Esophagus muscularis mucosa (tissue), 4 donors: Measurements from ENCODE around the gene MAFG. TPM values are rescaled to one million over a fixed set of nuclear protein-coding genes. Genes with fewer than 3 reads are reported as not detected.

ENCODE experiments used
- DNase-seq: peaks from one replicate; pipeline ENCODE4 v3.0.0-alpha.2; 2017; ENCODE audit errors: extremely low spot score
- H3K27ac ChIP-seq, 4 donors: fragments of 200-600 bp; sonication (generic); replicated peaks in 1 of 4; 1 replicate in 3 of 4; 2 replicates in 1 of 4; pipeline ENCODE4 v1.5.1; 2016 to 2019; ENCODE audit warnings: mild to moderate bottlenecking in 1 of 4
- H3K27me3 ChIP-seq, 4 donors: fragments of 200-600 bp; sonication (generic); one replicate each; pipeline versions ENCODE4 v1.5.1 to v1.6.0; 2016 to 2019
- H3K36me3 ChIP-seq, 4 donors: fragments of 200-600 bp; sonication (generic); one replicate each; pipeline ENCODE4 v1.5.1; 2016 to 2019
- H3K4me1 ChIP-seq, 4 donors: fragments of 200-600 bp; sonication (generic); one replicate each; pipeline ENCODE4 v1.5.1; 2016 to 2019
- H3K4me3 ChIP-seq, 4 donors: fragments of 200-600 bp; sonication (generic); 1 replicate in 2 of 4; 2 replicates in 2 of 4; pipeline ENCODE4 v1.5.1; 2016 to 2019; ENCODE audit warnings: mild to moderate bottlenecking in 4 of 4, moderate library complexity in 1 of 4
- H3K9me3 ChIP-seq, 4 donors: fragments of 200-600 bp; sonication (generic); 1 replicate in 3 of 4; 2 replicates in 1 of 4; pipeline ENCODE4 v1.5.1; 2016 to 2019
- CTCF ChIP-seq, 3 experiments: fragments of 200-600 bp in 2 of 3; fragments of 450-650 bp in 1 of 3; sonication (generic) in 2 of 3; IDR thresholded peaks; one replicate each; pipeline ENCODE4 v1.5.1; 2017 to 2019; ENCODE audit warnings: antibody characterized with exemption in 3 of 3, mild to moderate bottlenecking in 2 of 3, moderate library complexity in 1 of 3
- EP300 ChIP-seq: sonication (generic); formaldehyde crosslinking; IDR thresholded peaks from one replicate; pipeline ENCODE4 v1.6.1; 2017; ENCODE audit warnings: antibody characterized with exemption
- POLR2A ChIP-seq: fragments of 450-650 bp; IDR thresholded peaks from one replicate; pipeline ENCODE4 v1.6.1; 2017; ENCODE audit warnings: antibody characterized with exemption, moderate library complexity, mild to moderate bottlenecking, low read depth
- POLR2AphosphoS5 ChIP-seq, 2 donors: sonication (generic); formaldehyde crosslinking; IDR thresholded peaks; one replicate each; pipeline ENCODE4 v1.6.1; 2017; ENCODE audit warnings: antibody characterized with exemption in 2 of 2
- WGBS: methylation state at CpG from one replicate; pipeline ENCODE4 v1.1.5; 2018; 5-methylcytosine and 5-hydroxymethylcytosine counted together
- intact Hi-C: fragments of 100-400 bp; cut with DNase I; formaldehyde crosslinking; loops from one replicate; pipeline ENCODE4 v1.15.1; 2023
- total RNA-seq, 4 donors: library from RNA; depleted of rRNA; stranded (reverse); fragments of >200 nt; gene quantifications; one replicate each; pipeline versions ENCODE4 v1.1.0 to v1.2.1, GENCODE V29; 2016

The MAFG gene
- total RNA-seq, 4 donors from 2014 or later: 23.7 to 41.7 (median 33.6) TPM

DNA sequence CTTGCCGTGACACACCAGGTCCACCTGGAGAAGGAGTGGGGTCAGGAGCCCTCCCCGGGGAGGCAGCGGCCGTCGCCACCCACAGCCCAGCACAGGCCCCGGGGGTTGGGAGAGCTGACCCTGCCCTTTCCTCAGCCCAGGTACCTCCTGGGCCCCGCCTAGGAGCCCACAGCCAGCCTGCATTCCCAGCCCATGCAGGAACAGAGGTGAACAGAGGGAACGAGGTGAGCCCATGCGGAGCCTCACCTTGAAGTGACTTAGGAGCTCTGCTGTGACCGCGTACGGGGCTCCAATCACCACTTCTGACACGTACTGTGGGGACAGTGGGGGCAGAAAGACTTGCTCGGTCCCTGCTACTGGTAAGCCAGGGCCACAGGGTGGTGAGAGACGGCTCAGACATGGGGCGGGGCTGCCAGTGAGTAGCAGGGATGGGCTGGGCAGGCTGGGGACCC lies 22.1 kb downstream of the MAFG start:
- peaks cover 16 to 28% (median 24%) of the 10 kb centered on the region in 4 donors for H3K4me1 ChIP-seq
- H3K9me3 ChIP-seq: no peaks in the 10 kb centered on the region
- DNase-seq: no peak
- H3K27me3 ChIP-seq: peaks cover 0 to 25% (median 8%) of the 10 kb centered on the region in 4 donors
- no peak overlapping the region for H3K27ac ChIP-seq
- WGBS: 96% methylated on average over 13 of the region's 16 CpGs
- TF ChIP-seq POLR2A (no peak), POLR2AphosphoS5 (IDR thresholded peaks at IDR 0.05) (no peak), EP300 (no peak), CTCF (IDR thresholded peaks at IDR 0.05) (no peak)
- H3K4me3 ChIP-seq: no peak overlapping the region
- intact Hi-C loops: no loop called here
- H3K36me3 ChIP-seq: peaks cover 4 to 60% (median 44%) of the 10 kb centered on the region in 4 donors

- no peak overlapping the region for H3K4me3 ChIP-seq
- peaks cover 0 to 25% (median 8%) of the 10 kb centered on the region in 4 donors for H3K27me3 ChIP-seq
- WGBS: 94% methylated on average over 24 of the region's 28 CpGs
- peaks cover 10 to 66% (median 51%) of the 10 kb centered on the region in 4 donors for H3K36me3 ChIP-seq
- TF ChIP-seq CTCF (IDR thresholded peaks at IDR 0.05) (no peak), POLR2A (no peak), EP300 (no peak), POLR2AphosphoS5 (IDR thresholded peaks at IDR 0.05) (no peak)
- DNase-seq: no peak
- H3K27ac ChIP-seq: no peak overlapping the region
- H3K4me1 ChIP-seq: peaks cover 10 to 22% (median 18%) of the 10 kb centered on the region in 4 donors
- intact Hi-C loops: no loop called here
- no peaks in the 10 kb centered on the region for H3K9me3 ChIP-seq
Observed at GRCh38 chr17:81904600-81905423, 22.7 kb downstream of the MAFG start.

DNA sequence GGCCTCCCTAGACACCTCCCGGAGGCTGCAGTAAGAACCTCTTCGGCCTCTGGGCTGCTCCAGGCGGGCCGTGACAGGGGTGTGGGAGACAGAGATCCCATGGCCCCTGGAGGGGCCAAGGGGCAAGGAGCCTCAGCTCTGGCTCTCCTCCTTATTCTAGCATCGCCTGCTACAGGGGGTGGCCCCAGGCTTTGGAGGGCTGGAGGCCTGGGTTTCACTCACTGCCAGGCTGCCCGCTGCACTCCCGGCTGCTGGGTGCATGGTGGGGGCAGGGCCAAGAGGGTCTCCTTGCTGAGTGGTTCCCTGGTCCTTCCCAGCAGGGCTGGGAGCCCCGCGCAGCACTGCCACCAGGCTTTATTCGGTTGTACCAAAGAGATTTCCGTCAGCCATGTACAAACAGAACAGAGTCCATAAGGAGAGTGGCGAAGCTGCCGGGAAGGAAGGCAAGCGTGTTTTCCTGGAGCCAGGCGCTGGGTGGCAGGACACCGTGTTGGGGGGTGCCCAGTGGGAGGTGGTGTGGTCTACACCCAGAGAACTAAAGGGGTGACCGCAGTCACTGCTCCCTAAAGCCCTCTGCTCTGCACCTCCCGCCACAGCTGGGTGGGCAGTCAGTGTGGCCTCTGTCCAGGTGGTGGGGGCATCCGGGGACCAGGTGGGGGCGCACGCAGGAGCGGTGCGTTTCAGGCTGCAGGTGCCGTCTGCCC lies 23.5 kb downstream of the MAFG start:
- H3K9me3 ChIP-seq: no peaks in the 10 kb centered on the region
- no peak for DNase-seq
- WGBS: 98% methylated on average over 11 of the region's 24 CpGs
- TF ChIP-seq EP300: no peak
- no peak for TF ChIP-seq POLR2AphosphoS5 (IDR thresholded peaks at IDR 0.05)
- TF ChIP-seq CTCF (IDR thresholded peaks at IDR 0.05): no peak
- no peak for TF ChIP-seq POLR2A
- peaks cover 8 to 18% (median 16%) of the 10 kb centered on the region in 4 donors for H3K4me1 ChIP-seq
- peaks cover 0 to 25% (median 8%) of the 10 kb centered on the region in 4 donors for H3K27me3 ChIP-seq
- peaks cover 13 to 72% (median 55%) of the 10 kb centered on the region in 4 donors for H3K36me3 ChIP-seq
- H3K27ac ChIP-seq: no peak overlapping the region
- intact Hi-C loops: no loop called here
- H3K4me3 ChIP-seq: no peak overlapping the region

- no peak overlapping the region for H3K27ac ChIP-seq
- H3K36me3 ChIP-seq: peaks cover 17 to 72% (median 56%) of the 10 kb centered on the region in 4 donors
- H3K4me1 ChIP-seq: peaks cover 8 to 18% (median 16%) of the 10 kb centered on the region in 4 donors
- no peaks in the 10 kb centered on the region for H3K9me3 ChIP-seq
- H3K4me3 ChIP-seq: no peak overlapping the region
- DNase-seq: no peak
- intact Hi-C loops: no loop called here
- 94% methylated on average over 8 of the region's 10 CpGs for WGBS
- no peak for TF ChIP-seq EP300
- TF ChIP-seq POLR2AphosphoS5 (IDR thresholded peaks at IDR 0.05): no peak
- no peak for TF ChIP-seq POLR2A
- TF ChIP-seq CTCF (IDR thresholded peaks at IDR 0.05): no peak
- peaks cover 0 to 25% (median 8%) of the 10 kb centered on the region in 4 donors for H3K27me3 ChIP-seq
Observed at GRCh38 chr17:81903415-81903831, 24.1 kb downstream of the MAFG start.
